ENCODE measurements around the gene MDH2.

GRCh38 chr7:76051840-76052239 is 3.9 kb downstream of the MDH2 start:
- TF ChIP-seq CTCF (IDR thresholded peaks at IDR 0.05) (no peak), POLR2A (IDR thresholded peaks at IDR 0.05) (no peak)

Data from esophagus squamous epithelium (tissue), 4 donors.